Measurements from ENCODE around the gene ELN. TPM values are rescaled to one million over a fixed set of nuclear protein-coding genes. Genes with fewer than 3 reads are reported as not detected.
A peak's percentile ranks its signal among the peaks of the same experiment; 100 is the strongest.

The ELN gene
- total and polyA plus RNA-seq, 2 donors (not counting 1 experiment from before 2014, with no cell fraction given), result 2.1 to 11.0 TPM

DNA sequence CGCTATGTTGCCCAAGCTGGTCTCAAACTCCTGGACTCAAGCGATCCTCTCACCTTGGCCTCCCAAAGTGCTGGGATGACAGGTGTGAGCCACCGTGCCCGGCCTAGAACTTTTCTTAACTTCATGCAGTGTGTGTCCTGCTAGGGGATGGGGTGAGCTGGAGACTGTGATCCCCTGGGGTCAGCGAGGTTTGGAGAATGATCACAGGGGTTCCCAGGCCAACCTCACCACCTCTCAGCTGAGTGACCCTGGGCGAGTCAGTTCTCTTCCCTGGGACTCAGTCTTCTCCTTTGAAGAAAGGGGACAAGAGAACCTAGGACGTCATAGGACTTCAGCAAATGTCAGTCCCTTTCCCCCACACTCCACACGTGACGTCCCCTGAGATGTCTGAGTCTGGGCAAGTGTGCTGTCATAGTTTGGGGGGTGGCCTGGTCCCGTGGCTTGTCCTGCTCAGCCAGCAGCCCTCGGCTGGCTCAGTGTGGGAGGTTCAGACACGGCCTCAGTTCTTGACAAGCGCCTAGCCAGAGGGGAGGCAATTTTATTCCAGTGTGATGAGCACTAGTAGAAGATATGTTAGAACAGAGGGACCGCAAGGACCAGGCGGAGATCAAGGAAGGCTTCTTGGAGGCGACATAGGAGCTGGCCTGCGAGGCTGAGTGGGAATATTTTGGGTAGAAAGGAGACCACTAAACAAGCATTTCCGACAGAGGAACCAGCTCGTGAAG is 43.3 kb upstream of the ELN start:
- H3K36me3 ChIP-seq (ENCODE audit: control insufficient read depth, insufficient read depth, low read length), result no peaks in the 10 kb centered on the region
- TF ChIP-seq, protein P1, sequence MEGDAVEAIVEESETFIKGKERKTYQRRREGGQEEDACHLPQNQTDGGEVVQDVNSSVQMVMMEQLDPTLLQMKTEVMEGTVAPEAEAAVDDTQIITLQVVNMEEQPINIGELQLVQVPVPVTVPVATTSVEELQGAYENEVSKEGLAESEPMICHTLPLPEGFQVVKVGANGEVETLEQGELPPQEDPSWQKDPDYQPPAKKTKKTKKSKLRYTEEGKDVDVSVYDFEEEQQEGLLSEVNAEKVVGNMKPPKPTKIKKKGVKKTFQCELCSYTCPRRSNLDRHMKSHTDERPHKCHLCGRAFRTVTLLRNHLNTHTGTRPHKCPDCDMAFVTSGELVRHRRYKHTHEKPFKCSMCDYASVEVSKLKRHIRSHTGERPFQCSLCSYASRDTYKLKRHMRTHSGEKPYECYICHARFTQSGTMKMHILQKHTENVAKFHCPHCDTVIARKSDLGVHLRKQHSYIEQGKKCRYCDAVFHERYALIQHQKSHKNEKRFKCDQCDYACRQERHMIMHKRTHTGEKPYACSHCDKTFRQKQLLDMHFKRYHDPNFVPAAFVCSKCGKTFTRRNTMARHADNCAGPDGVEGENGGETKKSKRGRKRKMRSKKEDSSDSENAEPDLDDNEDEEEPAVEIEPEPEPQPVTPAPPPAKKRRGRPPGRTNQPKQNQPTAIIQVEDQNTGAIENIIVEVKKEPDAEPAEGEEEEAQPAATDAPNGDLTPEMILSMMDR (conservative IDR thresholded peaks at IDR 0.05 in 1 of 2, IDR thresholded peaks at IDR 0.05 in 1 of 2; ENCODE audit: low read depth in 1 of 2, low read length in 2 of 2), result no peak
- TF ChIP-seq EZH2 (IDR thresholded peaks at IDR 0.05; ENCODE audit: low read length, missing control alignments), result no peak
- no peak overlapping the region for H3K27ac ChIP-seq (ENCODE audit: insufficient read depth, low read length)
- H3K4me3 ChIP-seq (replicated peaks in 1 of 4; ENCODE audit: control extremely low read depth in 1 of 4, insufficient read depth in 1 of 4, low read depth in 3 of 4, low read length in 4 of 4), result no peak overlapping the region
- H3K79me2 ChIP-seq (ENCODE audit: control insufficient read depth, insufficient read depth, low read length), result no peaks in the 10 kb centered on the region
- H3K9ac ChIP-seq (ENCODE audit: insufficient read depth, low read length), result no peak overlapping the region
- H3K4me2 ChIP-seq (ENCODE audit: extremely low read depth, insufficient read depth, low read length), result no peak overlapping the region
- DNase-seq (ENCODE audit: low read depth in 2 of 2), result no peak
- H3K27me3 ChIP-seq (ENCODE audit: control insufficient read depth, insufficient read depth, low read length), result no peaks in the 10 kb centered on the region
- no peak overlapping the region for H2AFZ ChIP-seq (ENCODE audit: low read length)
- no peaks in the 10 kb centered on the region for H3K9me3 ChIP-seq (ENCODE audit: control insufficient read depth, insufficient read depth, low read depth, low read length)
- no peaks in the 10 kb centered on the region for H4K20me1 ChIP-seq (ENCODE audit: control insufficient read depth, extremely low read depth, insufficient read depth, low read length)
- H3K4me1 ChIP-seq (ENCODE audit: control insufficient read depth, extremely low read depth, insufficient read depth, low read length), result peaks cover 2% of the 10 kb centered on the region

DNA sequence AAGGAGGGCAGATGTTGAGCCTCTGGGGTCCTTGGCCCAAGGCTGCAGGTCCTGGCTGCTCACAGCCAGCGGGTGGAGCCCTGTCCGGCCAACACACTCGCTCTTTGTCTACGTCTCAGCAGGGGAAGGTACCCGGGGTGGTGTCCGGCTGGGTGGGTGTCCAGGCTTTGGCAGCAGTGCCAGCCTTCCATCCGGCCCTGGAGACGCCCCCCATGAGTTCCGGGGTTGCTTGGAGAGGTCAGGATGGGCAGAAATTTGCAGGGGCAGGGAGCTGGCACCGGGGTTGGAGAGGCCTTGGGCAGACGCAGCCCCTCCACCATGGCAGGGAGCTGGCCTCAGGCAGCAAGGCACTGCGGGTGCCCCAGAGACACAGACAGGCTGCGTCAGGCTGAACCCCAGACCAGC is 42.2 kb upstream of the ELN start:
- no peak overlapping the region for H3K9ac ChIP-seq (ENCODE audit: insufficient read depth, low read length)
- H3K79me2 ChIP-seq (ENCODE audit: control insufficient read depth, insufficient read depth, low read length), result no peaks in the 10 kb centered on the region

DNA sequence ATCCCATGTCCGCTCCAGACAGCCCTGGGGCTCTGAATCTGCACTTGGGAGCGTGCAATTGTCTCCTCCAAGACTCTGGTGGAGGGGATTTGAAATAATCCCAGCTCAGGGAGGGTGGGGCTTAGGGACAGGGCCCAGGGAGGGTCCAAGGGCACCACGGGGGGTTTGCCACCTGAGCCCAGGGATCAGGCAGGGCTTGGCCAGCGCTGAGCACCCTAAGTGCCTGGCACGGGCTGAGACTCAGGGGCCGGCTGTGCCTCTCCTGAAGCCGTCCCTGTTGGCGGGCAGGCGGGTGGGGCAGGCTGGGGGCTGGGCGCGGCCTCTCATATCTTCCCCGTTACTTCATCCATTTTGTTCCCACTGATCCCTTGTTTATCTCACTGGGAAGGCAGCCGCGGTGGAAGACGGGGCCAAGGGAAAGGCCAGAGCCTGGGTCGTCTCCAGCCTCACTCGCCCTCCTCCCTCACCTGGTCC is 41.8 kb upstream of the ELN start:
- H3K79me2 ChIP-seq (ENCODE audit: control insufficient read depth, insufficient read depth, low read length), result no peaks in the 10 kb centered on the region
- DNase-seq (ENCODE audit: low read depth in 2 of 2), result peak in 1 of 2 donors; percentile 22
- H2AFZ ChIP-seq (ENCODE audit: low read length), result peak overlapping the region; percentile 46
- H4K20me1 ChIP-seq (ENCODE audit: control insufficient read depth, extremely low read depth, insufficient read depth, low read length), result no peaks in the 10 kb centered on the region
- peak overlapping the region; percentile 35 for H3K4me2 ChIP-seq (ENCODE audit: extremely low read depth, insufficient read depth, low read length)
- H3K36me3 ChIP-seq (ENCODE audit: control insufficient read depth, insufficient read depth, low read length), result no peaks in the 10 kb centered on the region
- no peak overlapping the region for H3K9ac ChIP-seq (ENCODE audit: insufficient read depth, low read length)
- H3K27ac ChIP-seq (ENCODE audit: insufficient read depth, low read length), result no peak overlapping the region
- TF ChIP-seq, protein P1 (conservative IDR thresholded peaks at IDR 0.05 in 1 of 2, IDR thresholded peaks at IDR 0.05 in 1 of 2; ENCODE audit: low read depth in 1 of 2, low read length in 2 of 2), result no peak
- TF ChIP-seq EZH2 (IDR thresholded peaks at IDR 0.05; ENCODE audit: low read length, missing control alignments), result no peak
- no peaks in the 10 kb centered on the region for H3K27me3 ChIP-seq (ENCODE audit: control insufficient read depth, insufficient read depth, low read length)
- no peaks in the 10 kb centered on the region for H3K9me3 ChIP-seq (ENCODE audit: control insufficient read depth, insufficient read depth, low read depth, low read length)
- no peak overlapping the region for H3K4me3 ChIP-seq (replicated peaks in 1 of 4; ENCODE audit: control extremely low read depth in 1 of 4, insufficient read depth in 1 of 4, low read depth in 3 of 4, low read length in 4 of 4)
- H3K4me1 ChIP-seq (ENCODE audit: control insufficient read depth, extremely low read depth, insufficient read depth, low read length), result peaks cover 2% of the 10 kb centered on the region

More for the DNA sequence above, 42.2 kb upstream of the ELN start:
- H3K27me3 ChIP-seq (ENCODE audit: control insufficient read depth, insufficient read depth, low read length), result no peaks in the 10 kb centered on the region
- H3K36me3 ChIP-seq (ENCODE audit: control insufficient read depth, insufficient read depth, low read length), result no peaks in the 10 kb centered on the region
- H3K4me2 ChIP-seq (ENCODE audit: extremely low read depth, insufficient read depth, low read length), result no peak overlapping the region
- no peaks in the 10 kb centered on the region for H3K9me3 ChIP-seq (ENCODE audit: control insufficient read depth, insufficient read depth, low read depth, low read length)
- H2AFZ ChIP-seq (ENCODE audit: low read length), result no peak overlapping the region
- peaks cover 2% of the 10 kb centered on the region for H3K4me1 ChIP-seq (ENCODE audit: control insufficient read depth, extremely low read depth, insufficient read depth, low read length)
- no peak overlapping the region for H3K4me3 ChIP-seq (replicated peaks in 1 of 4; ENCODE audit: control extremely low read depth in 1 of 4, insufficient read depth in 1 of 4, low read depth in 3 of 4, low read length in 4 of 4)
- no peaks in the 10 kb centered on the region for H4K20me1 ChIP-seq (ENCODE audit: control insufficient read depth, extremely low read depth, insufficient read depth, low read length)
- no peak for DNase-seq (ENCODE audit: low read depth in 2 of 2)
- TF ChIP-seq EZH2 (IDR thresholded peaks at IDR 0.05; ENCODE audit: low read length, missing control alignments), result no peak
- TF ChIP-seq, protein P1 (conservative IDR thresholded peaks at IDR 0.05 in 1 of 2, IDR thresholded peaks at IDR 0.05 in 1 of 2; ENCODE audit: low read depth in 1 of 2, low read length in 2 of 2), result no peak
- no peak overlapping the region for H3K27ac ChIP-seq (ENCODE audit: insufficient read depth, low read length)

Data from fibroblast of lung (primary cell).